Mesothelial cell of epicardium (in vitro differentiated cells): ENCODE results near the gene SLC44A2. TPM values are rescaled to one million over a fixed set of nuclear protein-coding genes. Genes with fewer than 3 reads are reported as not detected.

Experiments used
- DNase-seq, 2 experiments: peaks; one replicate each; pipeline ENCODE4 v3.0.0; 2021; ENCODE audit warnings: low spot score in 2 of 2; ENCODE audit not compliant: unreplicated experiment in 2 of 2
- H3K27ac Mint-ChIP-seq: 2 replicates; pipeline ENCODE4 v1.8.0; 2021; ENCODE audit warnings: mixed read lengths
- H3K27me3 Mint-ChIP-seq: 2 replicates; pipeline ENCODE4 v1.8.0; 2021; ENCODE audit warnings: low read depth, mixed read lengths
- H3K36me3 Mint-ChIP-seq: 2 replicates; pipeline ENCODE4 v1.8.0; 2021; ENCODE audit warnings: mixed read lengths
- H3K4me1 Mint-ChIP-seq: 2 replicates; pipeline ENCODE4 v1.8.0; 2021; ENCODE audit warnings: mixed read lengths
- H3K4me3 Mint-ChIP-seq: 2 replicates; pipeline ENCODE4 v1.8.0; 2021; ENCODE audit warnings: mild to moderate bottlenecking, moderate library complexity, mixed read lengths
- H3K9me3 Mint-ChIP-seq: 2 replicates; pipeline ENCODE4 v1.8.0; 2021; ENCODE audit warnings: mixed read lengths
- CTCF ChIP-seq: fragments of 200-600 bp; sonication (generic); IDR thresholded peaks from one replicate; pipeline ENCODE4 v1.5.0; 2021; ENCODE audit warnings: antibody characterized with exemption; ENCODE audit not compliant: unreplicated experiment
- total RNA-seq: library from RNA; stranded (reverse); gene quantifications from 3 replicates; pipeline ENCODE4 v1.2.1, GENCODE V29; 2021

SLC44A2 gene
- total RNA-seq, 1 donor from 2014 or later = 340 TPM

GRCh38 chr19:10604460-10604980 is 20.8 kb upstream of the SLC44A2 start:
- Mint-ChIP-seq H3K9me3 (no peaks in the 10 kb centered on the region), H3K27ac (peak overlapping the region; percentile 76), H3K4me3 (peak overlapping the region; percentile 79), H3K27me3 (peaks cover 1% of the 10 kb centered on the region), H3K4me1 (peaks cover 19% of the 10 kb centered on the region), H3K36me3 (no peaks in the 10 kb centered on the region)
- no peak for DNase-seq
- TF ChIP-seq CTCF = no peak

GRCh38 chr19:10611907-10612306 is 13.4 kb upstream of the SLC44A2 start:
- Mint-ChIP-seq H3K4me1 (no peaks in the 10 kb centered on the region), H3K27ac (no peak overlapping the region), H3K4me3 (no peak overlapping the region), H3K9me3 (no peaks in the 10 kb centered on the region), H3K36me3 (peaks cover 7% of the 10 kb centered on the region), H3K27me3 (no peaks in the 10 kb centered on the region)
- no peak for TF ChIP-seq CTCF
- DNase-seq = no peak

GRCh38 chr19:10612499-10613119 is 12.7 kb upstream of the SLC44A2 start:
- TF ChIP-seq CTCF = no peak
- Mint-ChIP-seq H3K27me3 (no peaks in the 10 kb centered on the region), H3K9me3 (no peaks in the 10 kb centered on the region), H3K27ac (peak overlapping the region; percentile 66), H3K4me3 (no peak overlapping the region), H3K36me3 (peaks cover 7% of the 10 kb centered on the region), H3K4me1 (peaks cover 6% of the 10 kb centered on the region)
- DNase-seq = no peak

GRCh38 chr19:10615429-10616023 is 9.8 kb upstream of the SLC44A2 start:
- no peak for DNase-seq
- Mint-ChIP-seq H3K4me1 (peaks cover 10% of the 10 kb centered on the region), H3K4me3 (no peak overlapping the region), H3K27ac (no peak overlapping the region), H3K36me3 (peaks cover 7% of the 10 kb centered on the region), H3K9me3 (no peaks in the 10 kb centered on the region), H3K27me3 (no peaks in the 10 kb centered on the region)
- no peak for TF ChIP-seq CTCF

- H3K4me1 Mint-ChIP-seq = peaks cover 17% of the 10 kb centered on the region
- DNase-seq = no peak
- H3K36me3 Mint-ChIP-seq = peaks cover 10% of the 10 kb centered on the region
- peak overlapping the region; percentile 12 for H3K4me3 Mint-ChIP-seq
- H3K27ac Mint-ChIP-seq = peak overlapping the region; percentile 99
- TF ChIP-seq CTCF = no peak
- no peaks in the 10 kb centered on the region for H3K9me3 Mint-ChIP-seq
- no peaks in the 10 kb centered on the region for H3K27me3 Mint-ChIP-seq
Observed at GRCh38 chr19:10617409-10618121, 7.8 kb upstream of the SLC44A2 start.
